Peyer's patch (tissue), 4 donors: ENCODE measurements around the gene PIK3C3. TPM values are rescaled to one million over a fixed set of nuclear protein-coding genes. Genes with fewer than 3 reads are reported as not detected.

ENCODE experiments used
- DNase-seq, 3 donors: peaks; one replicate each; pipeline ENCODE4 v3.0.0-alpha.2; 2017 to 2019
- H3K27ac ChIP-seq, 4 donors: fragments of 200-600 bp; sonication (generic); one replicate each; pipeline ENCODE4 v1.5.1; 2016 to 2019
- H3K27me3 ChIP-seq, 2 donors: fragments of 200-600 bp; sonication (generic); one replicate each; pipeline ENCODE4 v1.5.1; 2019
- H3K36me3 ChIP-seq, 3 donors: fragments of 200-600 bp; sonication (generic); one replicate each; pipeline ENCODE4 v1.5.1; 2016 to 2019
- H3K4me1 ChIP-seq, 4 donors: fragments of 200-600 bp; sonication (generic); one replicate each; pipeline ENCODE4 v1.5.1; 2016 to 2019
- H3K4me3 ChIP-seq, 4 donors: fragments of 200-600 bp; sonication (generic); 1 replicate in 3 of 4; 2 replicates in 1 of 4; pipeline ENCODE4 v1.5.1; 2016 to 2019; ENCODE audit warnings: mild to moderate bottlenecking in 1 of 4
- H3K9me3 ChIP-seq, 4 donors: fragments of 200-600 bp; sonication (generic); one replicate each; pipeline ENCODE4 v1.5.1; 2016 to 2019; ENCODE audit warnings: mild to moderate bottlenecking in 1 of 4
- POLR2A ChIP-seq, 2 donors: fragments of 450-650 bp; IDR thresholded peaks; one replicate each; pipeline ENCODE4 v1.5.1; 2017; ENCODE audit warnings: antibody characterized with exemption in 2 of 2, mild to moderate bottlenecking in 2 of 2, moderate library complexity in 2 of 2
- total RNA-seq, 4 donors: library from RNA; depleted of rRNA; stranded (reverse); fragments of >200 nt; gene quantifications; one replicate each; pipeline ENCODE4 v1.1.0, GENCODE V29; 2016
- TF ChIP-seq, protein P1 (sequence below), 6 experiments: fragments of 450-650 bp in 4 of 6; fragments of 200-600 bp in 2 of 6; sonication (generic) in 1 of 6; IDR thresholded peaks; one replicate each; pipeline ENCODE4 v1.5.1; 2017 to 2019; ENCODE audit warnings: antibody characterized with exemption in 6 of 6, mild to moderate bottlenecking in 3 of 6, moderate library complexity in 1 of 6

The PIK3C3 gene
- total RNA-seq, 4 donors from 2014 or later: 33.3 to 59.4 (median 39.5) TPM

DNA sequence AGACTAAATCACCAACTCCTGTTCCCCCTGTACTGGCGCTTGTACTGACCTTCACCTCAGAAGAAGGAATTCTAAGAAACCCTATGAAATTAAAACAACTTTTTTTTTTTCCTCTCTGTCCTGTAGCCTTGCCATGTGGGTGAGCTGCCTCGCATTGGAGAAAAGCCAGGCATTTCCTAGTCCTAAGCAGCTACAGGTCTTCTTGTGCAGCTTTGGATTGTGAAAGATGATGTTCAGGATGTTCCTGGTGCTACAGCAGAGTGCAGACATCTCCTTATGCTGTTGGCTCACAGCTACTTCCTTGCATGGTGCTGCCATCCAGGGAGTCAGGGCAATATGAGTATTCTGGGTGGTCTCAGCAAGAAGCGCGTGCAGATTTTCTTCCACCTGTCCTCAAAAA, 11.9 kb downstream of the PIK3C3 start:
- no peak overlapping the region for H3K27ac ChIP-seq
- H3K4me3 ChIP-seq: no peak overlapping the region
- TF ChIP-seq, protein P1, sequence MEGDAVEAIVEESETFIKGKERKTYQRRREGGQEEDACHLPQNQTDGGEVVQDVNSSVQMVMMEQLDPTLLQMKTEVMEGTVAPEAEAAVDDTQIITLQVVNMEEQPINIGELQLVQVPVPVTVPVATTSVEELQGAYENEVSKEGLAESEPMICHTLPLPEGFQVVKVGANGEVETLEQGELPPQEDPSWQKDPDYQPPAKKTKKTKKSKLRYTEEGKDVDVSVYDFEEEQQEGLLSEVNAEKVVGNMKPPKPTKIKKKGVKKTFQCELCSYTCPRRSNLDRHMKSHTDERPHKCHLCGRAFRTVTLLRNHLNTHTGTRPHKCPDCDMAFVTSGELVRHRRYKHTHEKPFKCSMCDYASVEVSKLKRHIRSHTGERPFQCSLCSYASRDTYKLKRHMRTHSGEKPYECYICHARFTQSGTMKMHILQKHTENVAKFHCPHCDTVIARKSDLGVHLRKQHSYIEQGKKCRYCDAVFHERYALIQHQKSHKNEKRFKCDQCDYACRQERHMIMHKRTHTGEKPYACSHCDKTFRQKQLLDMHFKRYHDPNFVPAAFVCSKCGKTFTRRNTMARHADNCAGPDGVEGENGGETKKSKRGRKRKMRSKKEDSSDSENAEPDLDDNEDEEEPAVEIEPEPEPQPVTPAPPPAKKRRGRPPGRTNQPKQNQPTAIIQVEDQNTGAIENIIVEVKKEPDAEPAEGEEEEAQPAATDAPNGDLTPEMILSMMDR (IDR thresholded peaks at IDR 0.05): no peak
- TF ChIP-seq POLR2A (IDR thresholded peaks at IDR 0.05): no peak
- no peak for DNase-seq
- H3K4me1 ChIP-seq: no peaks in the 10 kb centered on the region
- H3K9me3 ChIP-seq: no peaks in the 10 kb centered on the region
- peaks cover 0 to 49% (median 0%) of the 10 kb centered on the region in 3 donors for H3K36me3 ChIP-seq
- H3K27me3 ChIP-seq: no peaks in the 10 kb centered on the region

- Histone ChIP-seq H3K4me1 (no peaks in the 10 kb centered on the region), H3K4me3 (no peak overlapping the region), H3K36me3 (peaks cover 0 to 45% (median 0%) of the 10 kb centered on the region in 3 donors), H3K27ac (no peak overlapping the region), H3K9me3 (no peaks in the 10 kb centered on the region), H3K27me3 (no peaks in the 10 kb centered on the region)
- no peak for DNase-seq
- TF ChIP-seq, protein P1 (IDR thresholded peaks at IDR 0.05): no peak
- TF ChIP-seq POLR2A (IDR thresholded peaks at IDR 0.05): no peak
Observed at GRCh38 chr18:41967680-41968079, 12.6 kb downstream of the PIK3C3 start.

DNA sequence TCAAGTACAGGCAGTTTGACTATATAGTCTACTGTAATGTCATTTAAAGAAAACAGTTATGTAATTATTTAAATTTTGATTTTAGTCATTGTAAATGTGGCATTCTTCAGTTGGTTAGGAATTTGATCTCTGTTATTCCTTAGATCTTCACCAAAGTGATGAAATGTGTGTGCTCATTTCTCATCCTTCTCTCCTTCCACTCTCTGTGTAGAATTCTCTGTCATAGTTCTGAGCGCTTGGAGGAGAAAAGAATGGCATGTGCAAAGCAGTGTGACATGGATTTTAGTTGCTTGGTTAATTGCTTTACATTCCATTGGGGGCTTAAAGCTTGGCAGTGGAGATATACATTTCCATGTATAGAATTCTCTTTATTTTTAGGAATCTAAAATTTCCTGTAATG, 14.8 kb downstream of the PIK3C3 start:
- Histone ChIP-seq H3K4me3 (no peak overlapping the region), H3K9me3 (no peaks in the 10 kb centered on the region), H3K4me1 (no peaks in the 10 kb centered on the region), H3K27ac (no peak overlapping the region), H3K36me3 (peaks cover 0 to 33% (median 0%) of the 10 kb centered on the region in 3 donors), H3K27me3 (no peaks in the 10 kb centered on the region)
- DNase-seq: no peak
- TF ChIP-seq, protein P1 (IDR thresholded peaks at IDR 0.05): no peak
- no peak for TF ChIP-seq POLR2A (IDR thresholded peaks at IDR 0.05)

DNA sequence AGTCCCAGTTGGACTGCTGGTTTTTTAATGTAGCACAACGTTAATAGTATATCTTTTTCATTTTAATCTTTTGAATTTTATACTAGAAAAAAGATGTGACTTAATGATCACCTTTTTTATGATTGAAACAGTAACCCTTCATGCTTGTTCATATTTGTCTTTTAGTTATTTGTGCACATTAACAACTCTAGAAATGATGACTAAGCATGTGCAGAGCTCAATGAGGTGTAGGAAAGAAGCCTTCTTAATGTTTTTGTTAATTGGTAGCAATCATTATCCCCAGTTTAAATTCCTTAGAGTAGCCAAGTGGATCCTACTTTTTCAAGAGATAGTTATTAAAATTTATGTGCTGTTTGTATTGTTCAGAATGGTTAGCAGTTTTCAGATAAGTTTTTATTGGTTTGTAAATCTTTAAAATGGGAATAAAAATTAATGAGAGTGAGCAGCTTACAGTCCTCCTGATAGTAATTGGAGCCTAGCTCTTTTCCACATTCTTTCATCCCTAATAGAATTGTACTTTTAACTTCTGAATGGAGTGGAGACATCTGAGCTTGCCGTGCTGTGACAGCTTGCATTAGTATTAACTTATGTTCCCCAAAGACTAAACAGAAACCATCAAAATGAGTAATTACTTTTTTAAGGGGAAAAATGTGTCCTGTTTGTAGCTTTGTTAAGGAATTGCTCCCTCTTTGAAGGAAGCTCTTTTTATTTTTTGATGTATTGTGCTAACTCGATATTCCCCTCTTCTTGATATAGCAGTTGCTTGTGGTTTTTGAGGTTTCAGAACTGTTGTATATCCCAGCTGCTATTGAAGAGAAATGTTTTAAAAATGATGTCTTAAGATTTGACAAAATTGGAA, 17.3 kb downstream of the PIK3C3 start:
- Histone ChIP-seq H3K36me3 (peaks cover 0 to 35% (median 0%) of the 10 kb centered on the region in 3 donors), H3K27me3 (no peaks in the 10 kb centered on the region), H3K4me3 (no peak overlapping the region), H3K27ac (no peak overlapping the region), H3K9me3 (no peaks in the 10 kb centered on the region), H3K4me1 (no peaks in the 10 kb centered on the region)
- TF ChIP-seq, protein P1 (IDR thresholded peaks at IDR 0.05): no peak
- TF ChIP-seq POLR2A (IDR thresholded peaks at IDR 0.05): no peak
- no peak for DNase-seq

- Histone ChIP-seq H3K4me1 (no peaks in the 10 kb centered on the region), H3K9me3 (no peaks in the 10 kb centered on the region), H3K27me3 (no peaks in the 10 kb centered on the region), H3K27ac (no peak overlapping the region), H3K4me3 (no peak overlapping the region), H3K36me3 (peaks cover 0 to 27% (median 0%) of the 10 kb centered on the region in 3 donors)
- no peak for DNase-seq
- TF ChIP-seq, protein P1 (IDR thresholded peaks at IDR 0.05): no peak
- no peak for TF ChIP-seq POLR2A (IDR thresholded peaks at IDR 0.05)
Observed at GRCh38 chr18:41973983-41974382, 18.9 kb downstream of the PIK3C3 start.
